Peyer's patch (tissue), 4 donors: Measurements from ENCODE around the gene LRIG1. TPM values are rescaled to one million over a fixed set of nuclear protein-coding genes. Genes with fewer than 3 reads are reported as not detected.

Experiments
- DNase-seq, 3 donors: peaks; one replicate each; pipeline ENCODE4 v3.0.0-alpha.2; 2017 to 2019
- H3K27ac ChIP-seq, 4 donors: fragments of 200-600 bp; sonication (generic); one replicate each; pipeline ENCODE4 v1.5.1; 2016 to 2019
- H3K27me3 ChIP-seq, 2 donors: fragments of 200-600 bp; sonication (generic); one replicate each; pipeline ENCODE4 v1.5.1; 2019
- H3K36me3 ChIP-seq, 3 donors: fragments of 200-600 bp; sonication (generic); one replicate each; pipeline ENCODE4 v1.5.1; 2016 to 2019
- H3K4me1 ChIP-seq, 4 donors: fragments of 200-600 bp; sonication (generic); one replicate each; pipeline ENCODE4 v1.5.1; 2016 to 2019
- H3K4me3 ChIP-seq, 4 donors: fragments of 200-600 bp; sonication (generic); 1 replicate in 3 of 4; 2 replicates in 1 of 4; pipeline ENCODE4 v1.5.1; 2016 to 2019; ENCODE audit warnings: mild to moderate bottlenecking in 1 of 4
- H3K9me3 ChIP-seq, 4 donors: fragments of 200-600 bp; sonication (generic); one replicate each; pipeline ENCODE4 v1.5.1; 2016 to 2019; ENCODE audit warnings: mild to moderate bottlenecking in 1 of 4
- CTCF ChIP-seq, 6 experiments: fragments of 450-650 bp in 4 of 6; fragments of 200-600 bp in 2 of 6; sonication (generic) in 1 of 6; IDR thresholded peaks; one replicate each; pipeline ENCODE4 v1.5.1; 2017 to 2019; ENCODE audit warnings: antibody characterized with exemption in 6 of 6, mild to moderate bottlenecking in 3 of 6, moderate library complexity in 1 of 6
- POLR2A ChIP-seq, 2 donors: fragments of 450-650 bp; IDR thresholded peaks; one replicate each; pipeline ENCODE4 v1.5.1; 2017; ENCODE audit warnings: antibody characterized with exemption in 2 of 2, mild to moderate bottlenecking in 2 of 2, moderate library complexity in 2 of 2
- total RNA-seq, 4 donors: library from RNA; depleted of rRNA; stranded (reverse); fragments of >200 nt; gene quantifications; one replicate each; pipeline ENCODE4 v1.1.0, GENCODE V29; 2016

The LRIG1 gene
- total RNA-seq, 4 donors from 2014 or later: 28.5 to 65.2 (median 59.2) TPM

DNA sequence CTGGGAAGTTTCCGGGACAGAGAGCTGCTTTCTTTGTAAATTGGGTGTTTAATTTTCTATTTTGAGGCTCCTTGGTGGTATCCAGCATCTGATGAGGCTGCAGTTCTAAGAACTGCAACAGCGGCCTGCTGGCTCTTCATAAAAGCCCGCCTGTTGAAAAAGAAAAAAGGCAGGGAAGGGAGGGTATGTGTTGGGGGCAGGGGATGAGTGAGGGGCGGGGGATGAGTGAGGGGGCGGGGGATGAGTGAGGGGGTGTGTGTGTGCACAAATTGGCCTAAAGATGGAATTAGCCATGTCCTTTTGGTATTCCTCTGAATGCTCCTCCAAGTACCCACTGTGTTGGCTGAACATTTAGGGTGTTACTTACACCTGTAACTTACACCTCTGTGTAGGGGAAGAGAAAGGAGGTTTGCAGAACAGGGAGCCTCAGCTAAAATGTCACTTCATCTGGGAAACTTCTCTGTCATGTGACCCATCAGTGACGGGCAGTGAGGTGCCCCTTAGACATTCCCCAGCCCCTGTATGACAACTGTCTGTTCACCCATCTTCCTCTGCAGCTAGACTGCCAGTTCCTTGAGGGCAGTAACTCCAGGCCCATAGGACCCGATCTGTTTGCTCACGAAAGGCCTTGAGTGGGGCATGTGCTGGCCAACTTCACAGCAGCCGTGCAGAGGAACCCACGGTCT, 57.6 kb downstream of the LRIG1 start:
- Histone ChIP-seq H3K27ac (peak overlapping the region; percentile 10 to 63 (median 58)), H3K4me1 (peaks cover 0 to 47% (median 0%) of the 10 kb centered on the region in 4 donors), H3K36me3 (peaks cover 0 to 3% (median 0%) of the 10 kb centered on the region in 3 donors), H3K27me3 (no peaks in the 10 kb centered on the region), H3K9me3 (no peaks in the 10 kb centered on the region), H3K4me3 (no peak overlapping the region)
- no peak for TF ChIP-seq CTCF (IDR thresholded peaks at IDR 0.05)
- TF ChIP-seq POLR2A (IDR thresholded peaks at IDR 0.05): no peak
- DNase-seq: no peak

DNA sequence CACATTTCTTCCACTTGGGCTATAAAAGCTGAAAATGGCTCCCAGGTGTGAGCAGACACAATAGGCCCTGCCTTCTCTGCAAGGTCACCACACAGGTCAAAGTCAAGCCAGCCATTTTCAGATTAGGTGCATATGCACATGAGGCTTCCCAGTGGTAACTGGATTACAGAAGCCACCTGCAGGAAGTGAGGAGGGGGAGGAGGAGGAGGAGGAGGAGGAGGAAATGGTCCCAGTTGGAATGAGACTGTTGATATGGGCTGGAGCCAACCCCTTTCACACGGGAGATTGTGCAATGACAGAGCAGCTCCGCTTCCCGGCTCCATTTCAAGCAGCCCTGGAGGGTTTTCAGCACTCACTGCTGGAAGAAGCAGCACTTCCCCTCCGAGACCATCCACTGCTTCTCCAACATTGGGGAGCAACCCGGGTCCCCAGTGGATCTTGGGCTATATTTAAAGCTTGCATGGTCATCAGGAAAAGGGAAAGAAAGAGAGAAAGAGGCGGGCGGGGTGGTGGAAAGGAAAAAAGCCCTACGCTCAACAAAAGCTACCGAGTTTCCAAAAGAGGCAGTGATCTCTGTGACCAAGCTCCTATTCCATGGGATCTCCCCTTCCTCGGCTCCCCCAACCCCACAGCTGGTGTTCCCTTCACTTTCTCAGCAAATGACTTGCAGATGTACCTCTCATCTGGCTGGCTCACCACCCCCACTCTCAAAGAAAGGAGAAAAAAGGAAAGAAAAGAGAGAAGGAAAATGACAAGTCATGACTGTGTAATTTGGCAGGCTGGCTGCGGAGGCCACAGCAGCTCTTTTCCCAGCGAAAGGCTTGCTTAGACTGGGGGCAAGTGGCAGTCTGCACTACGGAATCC, 58.3 kb downstream of the LRIG1 start:
- Histone ChIP-seq H3K4me1 (peaks cover 0 to 50% (median 0%) of the 10 kb centered on the region in 4 donors), H3K36me3 (no peaks in the 10 kb centered on the region), H3K4me3 (peak overlapping the region in 2 of 4 donors; percentile 6 to 8), H3K9me3 (no peaks in the 10 kb centered on the region), H3K27me3 (no peaks in the 10 kb centered on the region), H3K27ac (peak overlapping the region; percentile 17 to 63 (median 58))
- TF ChIP-seq CTCF (IDR thresholded peaks at IDR 0.05): no peak
- no peak for TF ChIP-seq POLR2A (IDR thresholded peaks at IDR 0.05)
- peak in 2 of 3 donors; percentile 63 to 75 for DNase-seq

- Histone ChIP-seq H3K9me3 (no peaks in the 10 kb centered on the region), H3K27me3 (no peaks in the 10 kb centered on the region), H3K4me3 (no peak overlapping the region), H3K27ac (peak overlapping the region in 3 of 4 donors; percentile 17 to 63 (median 62)), H3K36me3 (no peaks in the 10 kb centered on the region), H3K4me1 (peaks cover 0 to 50% (median 0%) of the 10 kb centered on the region in 4 donors)
- TF ChIP-seq POLR2A (IDR thresholded peaks at IDR 0.05) (no peak), CTCF (IDR thresholded peaks at IDR 0.05) (no peak)
- DNase-seq: no peak
Observed at GRCh38 chr3:66441692-66442091, 59.1 kb downstream of the LRIG1 start.

- Histone ChIP-seq H3K27ac (peak overlapping the region in 2 of 4 donors; percentile 62 to 63), H3K27me3 (no peaks in the 10 kb centered on the region), H3K4me3 (no peak overlapping the region), H3K36me3 (no peaks in the 10 kb centered on the region), H3K4me1 (peaks cover 0 to 50% (median 0%) of the 10 kb centered on the region in 4 donors), H3K9me3 (no peaks in the 10 kb centered on the region)
- no peak for DNase-seq
- TF ChIP-seq POLR2A (IDR thresholded peaks at IDR 0.05) (no peak), CTCF (IDR thresholded peaks at IDR 0.05) (no peak)
Observed at GRCh38 chr3:66441129-66441528, 59.7 kb downstream of the LRIG1 start.

GRCh38 chr3:66439666-66440344, 61.0 kb downstream of the LRIG1 start:
- DNase-seq: no peak
- H3K27me3 ChIP-seq: no peaks in the 10 kb centered on the region
- no peak overlapping the region for H3K27ac ChIP-seq
- TF ChIP-seq CTCF (IDR thresholded peaks at IDR 0.05) (no peak), POLR2A (IDR thresholded peaks at IDR 0.05) (no peak)
- no peaks in the 10 kb centered on the region for H3K9me3 ChIP-seq
- no peaks in the 10 kb centered on the region for H3K36me3 ChIP-seq
- no peak overlapping the region for H3K4me3 ChIP-seq
- peaks cover 0 to 50% (median 0%) of the 10 kb centered on the region in 4 donors for H3K4me1 ChIP-seq
